Ascending aorta (tissue), 2 donors: ENCODE data around the gene CLEC4D. TPM values are rescaled to one million over a fixed set of nuclear protein-coding genes. Genes with fewer than 3 reads are reported as not detected.
"Not testable (repeated sequence)": the region's sequence is repeated elsewhere in the genome, so short reads cannot be mapped to it uniquely, and the experiment has no call there.

Experiments
- DNase-seq, 2 donors: peaks; one replicate each; pipeline ENCODE4 v3.0.0-alpha.2; 2019; ENCODE audit warnings: low spot score in 2 of 2
- H3K27ac ChIP-seq, 2 donors: fragments of 200-600 bp; sonication (generic); one replicate each; pipeline ENCODE4 v1.5.1; 2016 to 2017; ENCODE audit warnings: mild to moderate bottlenecking in 1 of 2
- H3K27me3 ChIP-seq: fragments of 200-600 bp; sonication (generic); one replicate; pipeline ENCODE4 v1.5.1; 2017
- H3K36me3 ChIP-seq, 2 donors: fragments of 200-600 bp; sonication (generic); one replicate each; pipeline ENCODE4 v1.5.1; 2016
- H3K4me1 ChIP-seq, 2 donors: fragments of 200-600 bp; sonication (generic); one replicate each; pipeline ENCODE4 v1.5.1; 2016 to 2017; ENCODE audit warnings: mild to moderate bottlenecking in 1 of 2
- H3K4me3 ChIP-seq, 2 donors: fragments of 200-600 bp; sonication (generic); one replicate each; pipeline ENCODE4 v1.5.1; 2016 to 2017; ENCODE audit warnings: mild to moderate bottlenecking in 1 of 2
- H3K9me3 ChIP-seq, 2 donors: fragments of 200-600 bp; sonication (generic); one replicate each; pipeline ENCODE4 v1.5.1; 2016
- CTCF ChIP-seq, 3 experiments: fragments of 200-600 bp in 2 of 3; fragments of 450-650 bp in 1 of 3; sonication (generic) in 2 of 3; IDR thresholded peaks; one replicate each; pipeline ENCODE4 v1.5.1; 2016 to 2019; ENCODE audit warnings: antibody characterized with exemption in 3 of 3, mild to moderate bottlenecking in 1 of 3, moderate library complexity in 1 of 3
- intact Hi-C: fragments of 100-400 bp; cut with DNase I; formaldehyde crosslinking; loops from one replicate; pipeline ENCODE4 v1.15.1; 2023
- total RNA-seq: library from RNA; depleted of rRNA; stranded (reverse); fragments of >200 nt; gene quantifications from one replicate; pipeline ENCODE4 v1.1.0, GENCODE V29; 2016

Gene CLEC4D
- total RNA-seq, 1 donor from 2014 or later: not detected

- no peak for DNase-seq
- TF ChIP-seq CTCF (IDR thresholded peaks at IDR 0.05): no peak
- H3K4me1 ChIP-seq: no peaks in the 10 kb centered on the region
- no peak overlapping the region for H3K27ac ChIP-seq
- no peak overlapping the region for H3K4me3 ChIP-seq
- no peaks in the 10 kb centered on the region for H3K27me3 ChIP-seq
- intact Hi-C loops: no loop called here
- H3K9me3 ChIP-seq: no peaks in the 10 kb centered on the region
- H3K36me3 ChIP-seq: no peaks in the 10 kb centered on the region
Measured at GRCh38 chr12:8482571-8483061, 30.7 kb upstream of the CLEC4D start.

GRCh38 chr12:8483079-8483478 is 30.2 kb upstream of the CLEC4D start:
- TF ChIP-seq CTCF (IDR thresholded peaks at IDR 0.05): no peak
- Histone ChIP-seq H3K27me3 (no peaks in the 10 kb centered on the region), H3K4me1 (no peaks in the 10 kb centered on the region), H3K27ac (no peak overlapping the region), H3K4me3 (no peak overlapping the region), H3K9me3 (no peaks in the 10 kb centered on the region), H3K36me3 (no peaks in the 10 kb centered on the region)
- intact Hi-C loops: no loop called here
- DNase-seq: no peak

GRCh38 chr12:8491646-8492530 is 21.4 kb upstream of the CLEC4D start:
- no peaks in the 10 kb centered on the region for H3K36me3 ChIP-seq
- intact Hi-C loops: no loop called here
- DNase-seq: no peak
- no peak overlapping the region for H3K4me3 ChIP-seq
- no peaks in the 10 kb centered on the region for H3K4me1 ChIP-seq
- no peak for TF ChIP-seq CTCF (IDR thresholded peaks at IDR 0.05)
- H3K9me3 ChIP-seq: no peaks in the 10 kb centered on the region
- no peaks in the 10 kb centered on the region for H3K27me3 ChIP-seq
- no peak overlapping the region for H3K27ac ChIP-seq

- TF ChIP-seq CTCF (IDR thresholded peaks at IDR 0.05): no peak
- peak in 1 of 2 donors; percentile 68 for DNase-seq
- Histone ChIP-seq H3K36me3 (no peaks in the 10 kb centered on the region), H3K4me1 (no peaks in the 10 kb centered on the region), H3K4me3 (no peak overlapping the region), H3K27me3 (no peaks in the 10 kb centered on the region), H3K9me3 (no peaks in the 10 kb centered on the region), H3K27ac (no peak overlapping the region)
- intact Hi-C loops: no loop called here
Measured at GRCh38 chr12:8493084-8493483, 20.2 kb upstream of the CLEC4D start.

- H3K27ac ChIP-seq, DNase-seq, H3K9me3 ChIP-seq, intact Hi-C loops, H3K27me3 ChIP-seq, H3K4me3 ChIP-seq, H3K4me1 ChIP-seq, H3K36me3 ChIP-seq: not testable (repeated sequence)
Measured at GRCh38 chr12:8495671-8496070, 17.6 kb upstream of the CLEC4D start.

GRCh38 chr12:8496074-8496473 is 17.2 kb upstream of the CLEC4D start:
- H3K27me3 ChIP-seq, intact Hi-C loops, H3K36me3 ChIP-seq, H3K9me3 ChIP-seq, DNase-seq, H3K4me1 ChIP-seq, H3K4me3 ChIP-seq, H3K27ac ChIP-seq: not testable (repeated sequence)
